CD4-positive, alpha-beta T cell treated with Interleukin-10 for 1 hour (primary cell): ENCODE measurements around the gene KIF25.
"Not testable (repeated sequence)": the region's sequence is repeated elsewhere in the genome, so short reads cannot be mapped to it uniquely, and the experiment has no call there.

ENCODE experiments used
- DNase-seq: peaks from one replicate; pipeline ENCODE4 v3.0.0-alpha.2; 2020

Gene KIF25

DNA sequence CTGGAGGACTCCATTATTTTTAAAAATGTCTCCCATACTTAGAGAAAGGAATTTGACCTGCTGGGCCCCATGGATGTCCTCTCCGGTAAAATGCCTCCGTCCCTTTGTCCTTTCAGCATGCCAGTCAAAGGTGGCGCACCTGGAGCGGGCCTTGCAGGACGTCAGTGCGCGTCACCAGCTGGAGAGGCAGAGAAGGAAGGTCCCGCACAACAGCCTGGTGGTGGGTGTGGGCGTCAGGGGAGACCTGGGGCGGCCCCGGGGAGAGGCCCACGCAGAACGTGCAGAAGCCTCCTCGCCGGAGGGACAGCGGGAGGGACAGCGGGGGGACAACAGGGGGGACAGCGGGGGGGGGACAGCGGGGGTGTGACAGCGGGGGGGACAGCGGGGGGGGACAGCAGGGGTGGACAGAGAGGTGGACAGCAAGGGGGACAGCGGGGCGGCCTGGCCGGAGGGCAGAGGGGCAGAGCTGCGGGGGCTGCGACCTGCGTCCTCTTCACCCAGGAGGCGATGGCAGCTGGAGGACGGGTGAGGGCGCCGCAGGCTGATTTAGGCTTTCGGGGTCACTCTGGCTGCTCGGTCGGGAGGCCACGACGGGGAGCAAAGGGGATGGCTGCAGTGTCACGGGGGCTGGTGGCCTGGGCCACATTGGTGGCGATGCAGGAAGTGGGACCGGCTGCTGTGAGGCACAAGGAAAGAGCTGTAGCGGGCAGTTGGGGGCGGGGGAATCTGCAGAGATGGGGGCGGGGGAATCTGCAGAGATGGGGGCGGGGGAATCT, 859 bp upstream of the KIF25 start:
- no peak for DNase-seq

DNA sequence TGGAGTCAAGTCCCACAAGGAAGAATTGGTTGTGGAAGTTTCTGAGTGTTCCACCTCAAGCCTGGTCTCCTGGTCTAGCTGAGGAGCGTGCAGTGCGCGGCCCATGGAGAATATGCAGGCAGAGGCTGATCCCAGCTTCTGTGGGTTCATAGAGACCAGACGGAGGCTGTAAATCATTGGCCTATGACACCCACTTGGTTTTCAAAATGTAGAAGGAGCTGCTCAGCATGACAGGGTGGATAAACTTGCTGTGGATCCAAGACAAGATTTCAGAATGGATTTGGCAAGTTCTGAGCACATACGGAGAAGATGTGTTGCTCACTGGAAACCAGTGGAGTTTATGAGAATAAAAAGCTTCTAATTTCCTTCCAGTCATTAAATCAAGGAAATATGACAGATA, 744 bp downstream of the KIF25 start:
- DNase-seq, result no peak

DNA sequence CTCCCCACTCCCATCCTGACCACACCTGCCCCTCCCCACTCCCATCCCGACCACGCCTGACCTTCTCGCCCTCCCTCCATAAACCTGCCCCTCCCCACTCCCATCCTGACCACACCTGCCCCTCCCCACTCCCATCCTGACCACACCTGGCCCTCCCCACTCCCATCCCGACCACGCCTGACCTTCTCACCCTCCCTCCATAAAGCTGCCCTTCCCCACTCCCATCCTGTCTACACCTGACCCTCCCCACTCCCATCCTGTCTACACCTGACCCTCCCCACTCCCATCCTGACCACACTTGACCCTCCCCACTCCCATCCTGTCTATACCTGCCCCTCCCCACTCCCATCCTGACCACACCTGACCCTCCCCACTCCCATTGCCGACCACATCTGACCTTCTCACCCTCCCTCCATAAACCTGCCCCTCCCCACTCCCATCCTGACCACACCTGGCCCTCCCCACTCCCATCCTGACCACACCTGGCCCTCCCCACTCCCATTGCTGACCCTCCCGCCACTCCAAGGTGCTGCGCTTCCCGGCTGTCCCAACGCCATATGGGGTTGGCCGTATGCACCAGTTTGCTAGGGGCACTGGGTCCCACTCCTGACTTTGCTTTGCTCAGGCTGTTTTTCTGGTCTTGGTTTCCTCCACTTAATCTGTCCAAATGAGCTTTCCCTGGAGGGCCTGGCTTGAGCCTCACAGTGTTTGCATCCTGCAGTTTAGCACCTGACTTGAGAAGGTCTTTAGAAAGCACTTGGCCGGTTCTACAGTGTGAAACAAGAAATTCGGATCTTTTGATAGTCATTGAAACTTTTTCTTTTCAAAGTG, 2.9 kb downstream of the KIF25 start:
- no peak for DNase-seq

DNA sequence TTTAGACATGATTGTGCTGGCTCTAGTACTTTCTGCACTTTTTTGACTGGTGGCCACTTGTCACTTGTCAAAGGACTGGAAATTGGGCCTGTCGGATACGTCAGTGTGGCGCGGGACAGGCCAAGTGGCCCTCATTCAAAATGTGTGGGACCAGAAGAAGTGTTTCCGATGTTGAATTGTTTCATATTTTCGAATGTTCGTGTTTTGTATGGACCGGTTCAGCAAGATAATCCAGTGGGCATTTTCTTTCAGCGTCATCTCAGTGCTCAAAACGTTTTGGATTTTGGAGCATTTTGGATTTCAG, 3.5 kb downstream of the KIF25 start:
- DNase-seq, result no peak

DNA sequence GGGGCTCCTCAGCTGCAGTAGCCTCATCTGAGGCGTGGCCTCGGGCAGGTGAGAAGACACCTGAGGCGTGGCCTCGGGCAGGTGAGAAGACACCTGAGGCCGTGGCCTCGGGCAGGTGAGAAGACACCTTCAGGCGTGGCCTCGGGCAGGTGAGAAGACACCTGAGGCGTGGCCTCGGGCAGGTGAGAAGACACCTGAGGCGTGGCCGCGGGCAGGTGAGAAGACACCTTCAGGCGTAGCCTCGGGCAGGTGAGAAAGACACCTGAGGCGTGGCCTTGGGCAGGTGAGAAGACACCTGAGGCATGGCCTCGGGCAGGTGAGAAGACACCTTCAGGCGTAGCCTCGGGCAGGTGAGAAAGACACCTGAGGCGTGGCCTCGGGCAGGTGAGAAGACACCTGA, 4.0 kb downstream of the KIF25 start:
- not testable (repeated sequence) for DNase-seq

DNA sequence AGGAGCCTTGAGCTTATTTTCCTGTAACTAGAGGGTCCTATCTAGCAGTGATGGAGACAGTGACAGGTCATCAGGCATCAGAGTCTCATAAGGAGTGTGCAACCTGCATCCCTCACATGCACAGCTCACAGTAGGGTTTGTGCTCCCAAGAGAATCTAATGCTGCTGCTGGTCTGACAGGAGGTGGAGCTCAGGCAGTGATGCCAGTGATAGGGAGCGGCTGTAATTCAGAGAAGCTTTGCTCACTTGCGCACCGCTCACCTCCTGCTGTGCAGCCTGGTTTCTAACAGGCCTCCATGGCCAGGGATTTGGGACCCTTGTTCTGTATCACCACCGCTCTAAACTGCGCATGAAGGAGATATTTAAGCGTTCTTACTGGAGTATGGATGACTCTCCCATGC, 5.3 kb downstream of the KIF25 start:
- DNase-seq, result no peak

DNA sequence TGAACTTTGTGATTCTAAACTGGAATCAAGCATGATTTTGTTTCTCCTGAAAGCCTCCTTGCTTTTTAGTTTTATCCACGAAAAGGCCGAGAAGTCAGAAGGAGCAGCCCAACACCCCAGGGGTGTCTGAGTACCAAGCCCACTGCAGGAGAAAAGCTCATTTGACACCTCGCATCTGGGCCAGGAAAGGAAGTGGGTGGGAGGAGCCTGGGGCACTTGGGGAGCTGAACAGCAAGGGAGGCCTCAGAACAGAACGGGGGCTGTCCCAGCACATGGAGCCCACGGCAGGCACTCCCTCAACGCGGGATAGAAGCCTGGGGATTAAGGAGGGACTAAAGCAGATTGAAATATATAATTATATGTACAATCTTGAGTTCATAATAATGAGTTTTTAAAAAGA, 6.6 kb downstream of the KIF25 start:
- DNase-seq, result no peak

DNA sequence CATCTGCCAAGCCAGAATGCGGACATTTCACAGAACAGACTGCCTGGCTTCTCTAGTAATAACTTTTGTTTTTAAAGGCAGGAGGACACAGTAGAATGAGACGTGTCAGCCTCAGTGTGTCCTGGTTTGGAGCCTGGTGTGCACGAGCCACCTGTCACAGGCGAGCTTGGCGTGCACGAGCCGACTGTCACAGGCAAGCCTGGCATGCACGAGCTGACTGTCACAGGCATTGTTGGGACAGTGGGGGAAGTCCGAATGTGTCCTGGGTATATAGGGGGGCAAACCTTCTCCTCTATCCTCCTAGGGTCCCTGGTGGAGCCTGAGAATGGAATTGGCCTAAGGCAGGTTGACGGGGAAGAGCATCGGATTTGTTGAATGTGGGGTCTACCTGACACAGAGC, 7.5 kb downstream of the KIF25 start:
- DNase-seq, result no peak

DNA sequence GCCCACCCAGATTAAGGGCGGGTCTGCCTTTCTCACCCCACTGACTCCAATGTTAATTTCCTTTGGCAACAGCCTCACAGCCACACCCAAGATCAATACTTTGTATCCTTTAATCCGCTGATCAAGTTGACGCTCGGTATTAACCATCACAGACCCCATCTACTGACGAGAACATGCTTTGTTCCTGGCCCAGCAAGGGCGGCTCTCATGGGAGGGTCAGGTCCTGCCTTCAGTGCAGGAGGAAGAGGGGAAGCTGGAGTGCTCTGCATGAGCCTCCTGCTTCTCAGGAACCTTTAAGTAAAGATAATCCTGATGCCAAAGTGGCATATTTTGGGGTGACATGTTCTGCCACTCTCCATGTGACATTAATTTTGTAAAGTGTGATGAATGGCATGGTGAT, 8.3 kb downstream of the KIF25 start:
- DNase-seq, result no peak

DNA sequence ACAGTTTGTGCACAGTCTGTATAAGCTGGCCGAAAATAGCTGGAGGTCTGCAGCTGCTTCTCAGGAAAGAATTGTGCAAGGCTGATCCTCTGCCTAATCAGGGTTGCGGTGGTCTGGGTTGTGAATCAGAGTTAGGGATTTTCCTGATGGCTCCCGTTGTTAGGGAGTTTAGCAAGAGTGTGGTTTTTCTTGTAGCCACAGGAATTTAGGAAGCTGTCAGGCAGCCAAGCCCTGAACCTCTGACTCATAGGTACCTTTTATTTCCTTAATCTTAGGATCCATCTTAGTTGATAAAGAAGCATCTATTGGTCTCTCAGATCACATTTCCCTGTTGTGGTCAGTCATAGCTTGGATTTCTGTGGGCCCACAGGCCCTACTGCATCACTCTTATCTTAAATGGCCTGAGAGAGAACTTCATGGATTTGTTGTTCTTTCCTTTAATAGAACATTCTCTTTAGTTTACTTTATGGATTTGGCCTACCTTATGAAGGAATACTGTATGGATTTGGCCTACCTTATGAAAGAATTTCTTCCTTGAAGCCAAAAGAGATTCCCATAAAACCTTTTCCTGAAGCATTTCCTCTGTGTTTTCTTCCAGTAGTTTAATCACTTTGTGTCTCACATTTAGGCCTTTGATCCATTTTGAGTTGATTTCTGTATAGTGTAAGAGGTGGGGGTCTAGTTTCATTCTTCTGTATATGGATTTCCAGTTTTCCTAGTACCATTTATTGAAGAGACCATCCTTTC, 10.3 kb downstream of the KIF25 start:
- no peak for DNase-seq

DNA sequence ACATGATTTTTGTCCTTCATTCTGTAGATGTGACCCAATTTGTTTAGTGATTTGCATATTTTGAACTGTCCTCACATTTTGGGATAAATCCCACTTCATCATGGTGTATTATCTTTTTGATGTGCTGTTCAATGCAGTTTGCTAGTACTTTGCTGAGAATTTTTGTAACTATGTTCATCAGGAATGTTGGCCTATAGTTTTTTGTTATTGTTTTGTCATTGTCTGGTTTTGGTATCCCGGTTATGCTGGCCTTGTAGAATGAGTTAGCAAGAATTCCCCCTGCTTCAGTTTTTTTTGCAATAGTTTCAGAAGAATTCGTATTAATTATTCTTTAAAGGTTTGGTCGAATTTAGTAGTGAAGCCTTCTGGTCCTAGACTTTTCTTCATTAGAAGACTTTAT, 11.9 kb downstream of the KIF25 start:
- DNase-seq, result no peak

DNA sequence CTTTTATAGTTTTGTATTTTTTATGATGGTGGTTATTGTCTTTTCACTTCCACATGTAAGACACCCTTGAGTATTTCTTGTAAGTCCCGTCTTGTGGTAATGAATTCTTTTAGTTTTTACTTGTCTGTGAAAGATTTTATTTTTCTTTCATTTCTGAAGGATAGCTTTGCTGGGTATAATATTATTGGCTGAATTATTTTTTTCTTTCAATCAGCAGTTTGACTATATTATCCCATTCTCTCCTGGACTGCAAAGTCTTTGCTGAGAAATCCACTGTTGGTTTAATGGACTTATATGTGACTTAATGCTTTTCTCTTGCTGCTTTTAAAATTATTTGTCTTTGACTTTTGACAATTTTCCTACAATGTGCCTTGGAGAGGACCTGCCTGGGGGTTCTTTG, 13.8 kb downstream of the KIF25 start:
- DNase-seq, result no peak

DNA sequence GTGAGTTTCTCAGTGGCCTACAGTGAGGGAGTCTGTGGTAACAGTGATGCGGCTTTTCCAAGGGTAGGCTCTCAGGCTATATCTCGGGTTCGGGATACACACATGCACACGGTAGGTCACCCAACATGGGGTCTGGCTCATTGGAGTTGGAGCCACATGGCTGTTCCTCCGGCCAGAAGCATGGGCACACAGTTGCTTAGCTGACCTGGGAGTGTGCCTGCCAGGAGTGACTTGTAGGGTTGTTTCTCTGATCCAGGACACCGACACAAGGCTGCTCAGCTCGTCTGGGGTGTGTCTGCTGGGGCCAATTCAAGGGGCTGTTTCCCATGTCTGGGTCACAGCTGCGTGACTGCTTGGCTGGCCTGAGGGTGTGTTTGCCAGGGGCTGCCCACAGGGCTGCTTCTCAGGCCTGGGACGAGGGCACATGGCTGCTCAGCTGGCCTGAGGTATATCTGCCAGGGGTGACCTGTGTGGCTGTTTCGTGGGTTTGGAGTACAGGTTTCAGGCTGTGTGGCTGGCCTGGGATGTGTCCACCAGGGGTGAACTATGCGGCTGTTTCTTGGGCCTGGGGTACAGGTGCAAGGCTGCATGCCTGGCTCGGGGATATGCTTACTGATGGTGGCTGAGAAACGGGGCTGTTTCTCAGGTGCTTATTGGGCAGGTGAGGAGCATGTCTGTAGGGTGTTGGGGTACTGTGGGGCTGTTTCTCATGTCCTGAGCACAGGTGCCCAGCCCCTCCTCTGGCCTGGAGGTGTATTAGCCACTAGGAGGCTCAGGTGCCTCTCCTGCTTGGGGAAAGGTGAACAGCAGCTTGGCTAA, 15.2 kb downstream of the KIF25 start:
- DNase-seq, result no peak

DNA sequence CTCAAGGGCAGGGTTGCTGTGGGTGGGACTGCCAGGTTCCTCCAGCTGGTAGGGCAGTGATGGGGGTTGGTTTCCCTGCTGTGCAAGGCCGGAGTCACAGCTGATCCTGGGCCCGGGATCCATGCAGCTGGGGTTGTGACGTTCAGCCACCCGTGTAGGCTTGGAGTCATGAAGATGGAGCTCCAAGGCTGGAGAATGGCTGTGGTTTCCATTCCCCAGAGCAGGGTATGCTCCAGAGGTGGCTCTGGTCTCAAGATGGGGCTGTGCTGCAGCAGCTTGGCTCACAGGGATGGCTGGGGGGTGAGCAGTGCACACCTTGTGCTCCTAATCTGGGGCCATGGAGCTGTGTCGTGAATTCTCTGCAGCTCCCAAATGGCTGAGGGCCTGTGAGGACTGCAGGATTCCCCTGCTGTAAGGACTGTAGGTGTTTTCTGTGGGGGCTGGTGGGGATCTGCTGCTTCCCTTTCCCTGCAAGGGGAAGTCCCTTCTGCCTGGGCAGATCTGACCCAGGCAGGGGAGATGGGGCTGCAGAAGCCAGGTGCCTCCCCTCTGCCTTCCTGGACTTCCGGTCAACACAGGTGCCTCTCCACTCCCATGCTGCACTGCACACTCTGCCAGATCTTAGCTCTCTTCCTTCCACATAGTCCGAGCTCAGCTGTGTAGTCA, 15.9 kb downstream of the KIF25 start:
- no peak for DNase-seq

DNA sequence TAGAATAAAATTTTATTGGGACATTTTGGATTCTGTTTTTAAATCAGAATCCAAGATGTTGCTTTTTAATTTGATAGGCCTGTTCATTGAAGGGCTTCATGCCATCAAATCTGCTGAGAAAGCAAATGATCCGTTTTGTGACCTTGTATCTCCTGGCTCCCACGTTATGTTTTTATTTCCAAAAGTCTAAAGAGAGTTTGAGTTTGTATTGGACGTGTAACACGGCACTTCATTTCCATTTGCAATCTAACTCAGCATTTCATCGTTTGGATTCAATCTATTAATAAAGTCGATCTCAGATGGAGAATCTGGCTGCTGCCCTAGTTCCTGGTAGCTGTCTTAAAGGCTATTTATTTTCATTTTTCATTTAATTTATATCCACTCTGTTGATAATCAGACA, 17.0 kb downstream of the KIF25 start:
- DNase-seq, result no peak

DNA sequence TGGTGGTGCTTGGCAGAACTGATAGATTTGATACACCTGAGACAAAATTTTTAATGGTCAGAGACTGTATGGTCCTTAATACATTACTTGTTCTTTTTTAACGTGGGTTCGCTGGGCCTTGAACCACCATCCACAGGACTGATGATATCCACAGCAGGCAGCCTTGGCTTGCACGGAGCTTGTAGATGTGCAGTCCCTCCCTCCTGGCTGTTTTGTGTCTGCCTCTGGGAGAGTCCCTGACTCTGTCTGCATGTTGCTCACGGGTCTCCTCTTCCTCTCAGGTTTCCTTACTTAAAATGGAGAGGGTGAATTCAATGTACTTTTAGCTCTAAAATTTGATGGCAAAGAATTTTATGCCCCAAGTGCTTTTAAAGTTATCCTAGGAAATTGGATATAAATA, 17.5 kb downstream of the KIF25 start:
- DNase-seq, result no peak

DNA sequence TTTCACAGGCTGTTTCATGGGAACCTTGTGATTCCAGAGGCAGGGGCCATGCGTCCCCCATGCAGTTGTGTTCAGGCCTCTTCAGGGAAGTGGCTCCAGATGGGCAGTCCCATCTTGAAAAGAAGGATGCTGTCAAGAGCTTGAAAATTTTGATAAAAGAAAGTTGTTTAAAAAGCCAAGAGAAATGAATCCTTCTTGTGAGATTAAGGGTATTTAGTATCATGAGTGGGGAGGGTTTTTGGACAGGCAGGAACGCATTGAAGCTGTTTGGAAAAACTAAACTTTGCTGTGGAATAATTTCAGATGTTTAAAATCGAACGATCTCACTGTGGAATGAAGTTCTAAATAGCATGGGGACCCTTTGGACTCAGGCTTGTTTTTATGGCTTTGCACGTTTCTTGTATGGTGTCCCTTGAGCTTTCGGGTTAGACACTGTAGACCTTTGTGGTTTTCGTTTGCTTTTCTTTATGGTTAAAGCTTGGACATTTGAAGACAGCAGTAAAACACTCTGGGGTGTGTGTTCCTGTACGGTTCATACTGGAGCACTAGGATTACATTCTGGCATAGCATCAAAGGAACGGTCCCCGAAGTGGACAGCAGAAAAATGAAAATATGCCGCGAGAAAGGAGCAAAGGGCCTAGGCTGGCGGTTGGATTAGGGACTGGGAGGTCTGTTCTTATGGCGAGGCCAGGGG, 18.2 kb downstream of the KIF25 start:
- no peak for DNase-seq

DNA sequence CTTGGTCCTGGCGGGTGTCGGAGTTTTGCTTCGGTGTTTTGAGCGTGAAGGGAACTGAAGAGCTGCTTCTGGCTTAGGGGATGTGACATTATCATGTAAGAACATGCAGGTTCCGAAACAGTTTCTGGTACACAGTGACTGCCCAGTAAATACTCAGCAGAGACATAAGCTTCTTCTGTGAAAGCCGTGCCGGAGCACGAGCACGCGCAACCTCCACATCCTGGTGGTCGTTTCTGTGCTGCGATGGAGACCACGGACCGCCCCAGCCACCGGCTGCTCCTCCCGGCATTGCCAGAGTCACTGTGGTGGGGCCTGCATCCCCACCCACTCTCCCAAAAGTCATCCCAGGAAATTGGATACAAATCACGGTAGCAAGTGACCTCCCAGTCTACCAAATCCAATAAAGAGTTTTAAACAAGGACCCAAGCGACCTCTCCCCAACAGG, 18.7 kb downstream of the KIF25 start:
- DNase-seq, result no peak

DNA sequence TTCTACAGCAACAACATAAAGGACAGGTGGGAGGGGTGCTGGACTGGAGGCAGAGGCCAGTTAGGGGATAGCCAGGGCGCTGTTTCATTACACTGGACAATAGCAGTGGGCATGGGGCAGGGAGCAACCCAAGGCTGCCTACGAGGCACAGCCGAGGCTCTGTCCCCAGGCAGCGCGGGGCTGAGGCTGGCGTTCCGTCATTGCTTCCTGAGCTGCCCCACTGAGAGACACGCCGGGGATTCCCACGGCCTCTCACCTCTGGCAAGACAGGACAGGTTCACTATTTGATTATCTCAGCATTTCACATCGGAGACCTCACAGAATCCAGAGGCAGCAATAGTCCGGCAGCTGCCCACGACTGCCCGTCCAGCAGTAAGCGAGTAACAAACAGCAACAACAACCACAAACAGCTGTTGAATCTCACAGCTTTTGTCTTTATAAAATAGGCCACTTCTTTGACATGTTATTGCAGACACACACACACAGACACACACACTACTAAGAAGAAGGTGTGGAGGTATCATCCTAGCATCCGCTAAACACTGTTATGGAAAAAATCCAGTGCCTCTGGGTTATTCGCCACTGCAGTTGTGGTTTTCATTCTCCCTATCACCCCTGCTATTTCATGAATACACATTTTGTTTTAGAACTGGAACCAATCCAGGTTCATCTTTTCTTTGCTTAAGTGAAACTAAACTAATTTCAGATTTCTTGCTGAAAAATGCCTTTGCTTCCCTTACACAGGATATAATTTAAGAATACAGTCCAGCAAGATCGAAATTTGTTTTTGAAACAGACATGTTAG, 19.5 kb downstream of the KIF25 start:
- DNase-seq, result no peak

DNA sequence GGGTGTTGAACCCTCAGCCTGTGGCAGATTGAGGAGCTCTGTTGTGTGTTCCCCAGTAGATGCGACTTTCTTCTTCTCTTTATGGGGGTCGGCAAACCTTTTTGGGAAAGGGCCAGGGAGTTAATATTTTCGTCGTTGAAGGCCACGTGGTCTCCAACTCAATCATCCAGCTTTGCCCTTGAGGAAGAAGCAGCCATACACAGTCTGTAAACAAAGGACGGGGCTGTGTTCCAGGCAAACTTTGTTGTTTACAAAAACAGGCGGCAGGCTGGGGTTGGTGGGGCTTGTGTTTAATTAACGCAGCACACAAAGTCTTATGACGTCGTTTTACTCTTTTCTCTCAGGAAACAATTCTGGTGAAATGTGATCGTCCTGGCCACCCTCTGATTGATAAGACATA, 20.2 kb downstream of the KIF25 start:
- no peak for DNase-seq

DNA sequence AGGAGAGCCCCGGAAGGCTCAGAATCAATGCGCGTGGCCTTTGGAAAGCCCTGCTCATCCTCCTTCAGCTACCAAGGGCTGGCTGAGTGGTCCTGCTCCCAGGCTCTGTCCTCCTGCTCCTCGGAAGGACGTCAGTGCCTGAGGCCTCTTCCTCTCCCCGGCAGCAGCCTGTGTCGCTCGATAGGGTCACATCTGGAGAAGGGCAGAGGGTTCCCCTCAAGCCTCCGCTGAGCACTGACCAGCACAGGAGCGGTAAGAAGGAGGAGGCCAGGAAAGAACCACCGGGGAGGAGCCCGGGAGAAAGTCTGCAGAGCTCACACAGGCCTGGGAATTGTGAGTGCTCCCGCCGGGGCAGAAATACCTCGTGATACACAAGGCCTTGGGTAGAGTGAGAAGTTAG, 21.2 kb downstream of the KIF25 start:
- no peak for DNase-seq
